Astrocyte (in vitro differentiated cells and primary cell): ENCODE results near the gene OLIG1.
A peak's percentile ranks its signal among the peaks of the same experiment; 100 is the strongest.

Experiments used
- CTCF ChIP-seq: IDR thresholded peaks from 2 replicates; pipeline ENCODE4 v1.5.1; 2011; ENCODE audit warnings: low read depth, mild to moderate bottlenecking, inconsistent platforms, low read length, moderate library complexity; ENCODE audit not compliant: insufficient read depth
- EZH2 ChIP-seq: IDR thresholded peaks from 2 replicates; pipeline ENCODE4 v1.6.1; 2012; ENCODE audit warnings: mild to moderate bottlenecking, low read length, inconsistent platforms; ENCODE audit not compliant: insufficient read depth

GRCh38 chr21:33026443-33026858 is 43.5 kb upstream of the OLIG1 start:
- TF ChIP-seq CTCF (no peak), EZH2 (peak; percentile 54)
